ENCODE data around the gene VDAC2.

GRCh38 chr10:75203724-75204123, 6.9 kb upstream of the VDAC2 start:
- TF ChIP-seq SP1 (IDR thresholded peaks at IDR 0.05) (no peak), NFRKB (IDR thresholded peaks at IDR 0.05) (no peak)
